ENCODE data around the gene C1QTNF1. TPM values are rescaled to one million over a fixed set of nuclear protein-coding genes. Genes with fewer than 3 reads are reported as not detected.

C1QTNF1 gene
- total and polyA plus RNA-seq, 2 experiments from 2014 or later = 6.8 to 16.4 TPM

DNA sequence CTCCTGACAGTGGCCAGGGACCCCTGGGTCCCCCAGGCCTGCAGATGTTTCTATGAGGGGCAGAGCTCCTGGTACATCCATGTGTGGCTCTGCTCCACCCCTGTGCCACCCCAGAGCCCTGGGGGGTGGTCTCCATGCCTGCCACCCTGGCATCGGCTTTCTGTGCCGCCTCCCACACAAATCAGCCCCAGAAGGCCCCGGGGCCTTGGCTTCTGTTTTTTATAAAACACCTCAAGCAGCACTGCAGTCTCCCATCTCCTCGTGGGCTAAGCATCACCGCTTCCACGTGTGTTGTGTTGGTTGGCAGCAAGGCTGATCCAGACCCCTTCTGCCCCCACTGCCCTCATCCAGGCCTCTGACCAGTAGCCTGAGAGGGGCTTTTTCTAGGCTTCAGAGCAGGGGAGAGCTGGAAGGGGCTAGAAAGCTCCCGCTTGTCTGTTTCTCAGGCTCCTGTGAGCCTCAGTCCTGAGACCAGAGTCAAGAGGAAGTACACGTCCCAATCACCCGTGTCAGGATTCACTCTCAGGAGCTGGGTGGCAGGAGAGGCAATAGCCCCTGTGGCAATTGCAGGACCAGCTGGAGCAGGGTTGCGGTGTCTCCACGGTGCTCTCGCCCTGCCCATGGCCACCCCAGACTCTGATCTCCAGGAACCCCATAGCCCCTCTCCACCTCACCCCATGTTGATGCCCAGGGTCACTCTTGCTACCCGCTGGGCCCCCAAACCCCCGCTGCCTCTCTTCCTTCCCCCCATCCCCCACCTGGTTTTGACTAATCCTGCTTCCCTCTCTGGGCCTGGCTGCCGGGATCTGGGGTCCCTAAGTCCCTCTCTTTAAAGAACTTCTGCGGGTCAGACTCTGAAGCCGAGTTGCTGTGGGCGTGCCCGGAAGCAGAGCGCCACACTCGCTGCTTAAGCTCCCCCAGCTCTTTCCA is 25.1 kb downstream of the C1QTNF1 start:
- DNase-seq (ENCODE audit: low read depth in 1 of 2, low spot score in 1 of 2) = no peak
- H3K27me3 ChIP-seq = no peaks in the 10 kb centered on the region
- no peak overlapping the region for H3K4me3 ChIP-seq
- H3K9me3 ChIP-seq (ENCODE audit: low read depth) = no peaks in the 10 kb centered on the region
- TF ChIP-seq, protein P1, sequence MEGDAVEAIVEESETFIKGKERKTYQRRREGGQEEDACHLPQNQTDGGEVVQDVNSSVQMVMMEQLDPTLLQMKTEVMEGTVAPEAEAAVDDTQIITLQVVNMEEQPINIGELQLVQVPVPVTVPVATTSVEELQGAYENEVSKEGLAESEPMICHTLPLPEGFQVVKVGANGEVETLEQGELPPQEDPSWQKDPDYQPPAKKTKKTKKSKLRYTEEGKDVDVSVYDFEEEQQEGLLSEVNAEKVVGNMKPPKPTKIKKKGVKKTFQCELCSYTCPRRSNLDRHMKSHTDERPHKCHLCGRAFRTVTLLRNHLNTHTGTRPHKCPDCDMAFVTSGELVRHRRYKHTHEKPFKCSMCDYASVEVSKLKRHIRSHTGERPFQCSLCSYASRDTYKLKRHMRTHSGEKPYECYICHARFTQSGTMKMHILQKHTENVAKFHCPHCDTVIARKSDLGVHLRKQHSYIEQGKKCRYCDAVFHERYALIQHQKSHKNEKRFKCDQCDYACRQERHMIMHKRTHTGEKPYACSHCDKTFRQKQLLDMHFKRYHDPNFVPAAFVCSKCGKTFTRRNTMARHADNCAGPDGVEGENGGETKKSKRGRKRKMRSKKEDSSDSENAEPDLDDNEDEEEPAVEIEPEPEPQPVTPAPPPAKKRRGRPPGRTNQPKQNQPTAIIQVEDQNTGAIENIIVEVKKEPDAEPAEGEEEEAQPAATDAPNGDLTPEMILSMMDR (IDR thresholded peaks at IDR 0.05; ENCODE audit: low read depth, low read length) = no peak
- no peaks in the 10 kb centered on the region for H3K4me1 ChIP-seq (ENCODE audit: low read depth)
- no peaks in the 10 kb centered on the region for H3K36me3 ChIP-seq
- no peak overlapping the region for H3K27ac ChIP-seq

DNA sequence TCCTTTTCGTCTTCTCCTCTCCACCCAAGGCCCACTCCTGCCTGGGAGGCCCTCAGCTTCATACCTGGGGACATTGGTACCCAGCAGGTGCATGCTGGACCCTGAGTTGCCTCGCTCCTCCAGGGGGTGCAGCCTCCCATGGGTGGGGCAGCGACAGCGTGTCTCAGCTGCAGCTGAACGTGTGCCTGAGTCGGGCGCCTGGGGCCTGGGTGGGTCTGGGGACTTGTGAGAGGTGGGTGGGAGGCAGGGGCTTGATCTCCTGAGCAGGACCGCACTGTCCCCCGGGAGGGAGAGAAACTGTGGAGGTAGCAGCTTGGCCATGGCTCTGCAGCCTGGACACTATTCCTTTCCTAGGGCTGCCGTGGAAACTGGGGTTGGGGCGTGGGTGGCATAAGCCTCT is 25.9 kb downstream of the C1QTNF1 start:
- TF ChIP-seq, protein P1 (IDR thresholded peaks at IDR 0.05; ENCODE audit: low read depth, low read length) = no peak
- Histone ChIP-seq H3K4me3 (no peak overlapping the region), H3K27ac (no peak overlapping the region), H3K4me1 (ENCODE audit: low read depth) (no peaks in the 10 kb centered on the region), H3K9me3 (ENCODE audit: low read depth) (no peaks in the 10 kb centered on the region), H3K27me3 (no peaks in the 10 kb centered on the region), H3K36me3 (no peaks in the 10 kb centered on the region)
- DNase-seq (ENCODE audit: low read depth in 1 of 2, low spot score in 1 of 2) = no peak

DNA sequence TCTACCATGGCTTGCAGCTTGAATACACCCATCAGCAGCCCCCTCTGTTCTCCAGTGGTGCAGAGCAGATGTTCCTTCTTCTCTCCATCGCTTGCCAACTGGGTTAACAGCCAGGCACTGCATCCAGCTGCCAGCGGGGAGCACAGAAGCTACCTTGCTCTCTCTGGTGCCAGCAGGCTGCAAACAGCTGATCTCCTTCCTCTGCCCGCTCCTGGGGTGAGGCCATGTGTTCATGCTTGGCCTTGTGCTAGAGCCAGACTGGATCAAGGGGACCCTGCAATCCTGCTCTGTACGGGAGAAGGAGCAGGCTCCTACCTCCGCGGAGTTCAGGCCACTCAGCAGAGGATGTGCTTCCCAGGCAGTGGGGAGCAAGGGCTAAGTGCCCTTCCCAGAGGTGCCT is 26.6 kb downstream of the C1QTNF1 start:
- no peaks in the 10 kb centered on the region for H3K4me1 ChIP-seq (ENCODE audit: low read depth)

DNA sequence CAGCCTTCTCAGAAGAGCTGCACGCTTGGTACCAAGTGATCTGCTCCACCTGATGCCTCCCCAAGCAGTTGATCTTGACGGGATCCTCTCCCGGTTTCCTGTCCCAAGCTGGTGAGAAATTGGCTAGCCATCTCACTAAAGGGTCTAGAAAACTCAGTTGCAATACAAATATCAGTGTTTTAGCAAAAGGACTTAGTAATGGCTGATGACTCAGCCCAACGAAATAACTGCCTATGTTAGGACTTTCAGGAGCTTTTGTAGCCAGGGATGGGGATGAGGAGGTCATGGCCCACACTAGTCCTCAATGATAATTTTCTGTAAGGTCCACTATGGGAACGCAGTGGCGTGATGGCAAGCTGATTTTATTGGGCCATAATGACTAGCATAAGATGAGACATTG is 27.3 kb downstream of the C1QTNF1 start:
- no peaks in the 10 kb centered on the region for H3K27me3 ChIP-seq
- DNase-seq (ENCODE audit: low read depth in 1 of 2, low spot score in 1 of 2) = no peak
- no peak overlapping the region for H3K27ac ChIP-seq
- no peaks in the 10 kb centered on the region for H3K9me3 ChIP-seq (ENCODE audit: low read depth)
- no peak overlapping the region for H3K4me3 ChIP-seq
- no peaks in the 10 kb centered on the region for H3K4me1 ChIP-seq (ENCODE audit: low read depth)
- H3K36me3 ChIP-seq = no peaks in the 10 kb centered on the region
- TF ChIP-seq, protein P1 (IDR thresholded peaks at IDR 0.05; ENCODE audit: low read depth, low read length) = no peak

More for the DNA sequence above, 26.6 kb downstream of the C1QTNF1 start:
- H3K9me3 ChIP-seq (ENCODE audit: low read depth) = no peaks in the 10 kb centered on the region
- no peak for DNase-seq (ENCODE audit: low read depth in 1 of 2, low spot score in 1 of 2)
- no peaks in the 10 kb centered on the region for H3K36me3 ChIP-seq
- H3K27me3 ChIP-seq = no peaks in the 10 kb centered on the region
- TF ChIP-seq, protein P1 (IDR thresholded peaks at IDR 0.05; ENCODE audit: low read depth, low read length) = no peak
- H3K4me3 ChIP-seq = no peak overlapping the region
- no peak overlapping the region for H3K27ac ChIP-seq

DNA sequence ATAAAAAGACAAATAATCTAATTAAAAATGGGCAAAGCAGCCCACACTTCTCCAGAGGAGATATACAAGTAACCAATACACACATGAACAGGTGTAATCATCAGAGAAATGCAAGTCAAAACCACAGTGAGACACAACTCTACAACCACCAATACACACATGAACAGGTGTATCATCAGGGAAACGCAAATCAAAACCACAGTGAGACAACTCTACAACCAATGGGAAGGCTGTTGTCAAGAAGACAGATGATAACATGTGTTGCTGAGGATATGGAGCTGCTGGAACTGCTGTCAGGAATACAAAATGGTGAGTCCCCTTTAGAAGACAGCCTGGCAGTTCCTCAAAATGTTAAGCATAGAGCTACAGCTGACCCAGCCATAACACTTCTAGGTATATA is 28.2 kb downstream of the C1QTNF1 start:
- H3K9me3 ChIP-seq (ENCODE audit: low read depth) = no peaks in the 10 kb centered on the region
- no peak overlapping the region for H3K27ac ChIP-seq
- H3K4me3 ChIP-seq = no peak overlapping the region
- H3K27me3 ChIP-seq = no peaks in the 10 kb centered on the region
- no peaks in the 10 kb centered on the region for H3K4me1 ChIP-seq (ENCODE audit: low read depth)
- DNase-seq (ENCODE audit: low read depth in 1 of 2, low spot score in 1 of 2) = no peak
- no peaks in the 10 kb centered on the region for H3K36me3 ChIP-seq
- TF ChIP-seq, protein P1 (IDR thresholded peaks at IDR 0.05; ENCODE audit: low read depth, low read length) = no peak
